Lower lobe of right lung (tissue), 2 donors: Measurements from ENCODE around the gene DUSP28. TPM values are rescaled to one million over a fixed set of nuclear protein-coding genes. Genes with fewer than 3 reads are reported as not detected.

Experiments
- ATAC-seq, 2 donors: fragments of 200-7000 bp; cut with Tn5 transposase; one replicate each; pipeline ENCODE4 v1.9.1; 2020 to 2022; ENCODE audit warnings: mild to moderate bottlenecking in 2 of 2, moderate library complexity in 2 of 2
- DNase-seq: peaks from one replicate; pipeline ENCODE4 v3.0.0-alpha.2; 2020
- H3K27ac ChIP-seq: fragments of 200-600 bp; one replicate; pipeline ENCODE4 v1.8.0; 2022
- H3K27me3 ChIP-seq: fragments of 200-600 bp; one replicate; pipeline ENCODE4 v1.8.0; 2022; ENCODE audit warnings: low read depth
- H3K36me3 ChIP-seq: fragments of 200-600 bp; one replicate; pipeline ENCODE4 v1.8.0; 2022; ENCODE audit warnings: mild to moderate bottlenecking
- H3K4me1 ChIP-seq: fragments of 200-600 bp; one replicate; pipeline ENCODE4 v1.8.0; 2022
- H3K4me3 ChIP-seq: fragments of 200-600 bp; one replicate; pipeline ENCODE4 v1.8.0; 2022; ENCODE audit warnings: mild to moderate bottlenecking
- H3K9me3 ChIP-seq: fragments of 200-600 bp; one replicate; pipeline ENCODE4 v1.8.0; 2022
- CTCF ChIP-seq: fragments of 200-600 bp; IDR thresholded peaks from one replicate; pipeline ENCODE4 v1.8.0; 2022; ENCODE audit warnings: antibody characterized with exemption, mild to moderate bottlenecking
- intact Hi-C: fragments of 100-400 bp; cut with DNase I; formaldehyde crosslinking; loops from one replicate; pipeline ENCODE4 v1.11.0; 2022
- total RNA-seq: library from RNA; stranded (reverse); fragmentation: NEBNext Ultra II Directional; extraction: Animal tissue kit (Norgen Biotek cat#: 25700); gene quantifications from one replicate; pipeline ENCODE4 v1.2.1, GENCODE V29; 2021
- donor health status: DM: no; HTN: yes; CAD: no; lungs with severe emphysema.

Gene DUSP28
- total RNA-seq, 1 donor from 2014 or later, result 5.7 TPM

- H3K9me3 ChIP-seq, result no peaks in the 10 kb centered on the region
- no peak overlapping the region for H3K4me3 ChIP-seq
- intact Hi-C loops, result no loop called here
- no peak for TF ChIP-seq CTCF
- peaks cover 69% of the 10 kb centered on the region for H3K36me3 ChIP-seq
- ATAC-seq, result no peak
- H3K4me1 ChIP-seq, result no peaks in the 10 kb centered on the region
- DNase-seq, result peak; percentile 35
- no peak overlapping the region for H3K27ac ChIP-seq
- no peaks in the 10 kb centered on the region for H3K27me3 ChIP-seq
Measured at GRCh38 chr2:240597419-240598181, 37.4 kb downstream of the DUSP28 start.

GRCh38 chr2:240598311-240598911, 38.3 kb downstream of the DUSP28 start:
- no peak for TF ChIP-seq CTCF
- no peaks in the 10 kb centered on the region for H3K27me3 ChIP-seq

GRCh38 chr2:240599141-240599583, 39.0 kb downstream of the DUSP28 start:
- no peaks in the 10 kb centered on the region for H3K27me3 ChIP-seq
- no peak for TF ChIP-seq CTCF
- DNase-seq, result peak; percentile 29
- no peaks in the 10 kb centered on the region for H3K9me3 ChIP-seq
- no peak overlapping the region for H3K4me3 ChIP-seq
- H3K36me3 ChIP-seq, result peaks cover 57% of the 10 kb centered on the region
- ATAC-seq, result no peak
- peaks cover 4% of the 10 kb centered on the region for H3K4me1 ChIP-seq
- no peak overlapping the region for H3K27ac ChIP-seq
- intact Hi-C loops, result no loop called here

More at GRCh38 chr2:240598311-240598911, 38.3 kb downstream of the DUSP28 start:
- H3K4me1 ChIP-seq, result no peaks in the 10 kb centered on the region
- H3K27ac ChIP-seq, result no peak overlapping the region
- H3K9me3 ChIP-seq, result no peaks in the 10 kb centered on the region
- ATAC-seq (no peak), DNase-seq (peak; percentile 41)
- peaks cover 61% of the 10 kb centered on the region for H3K36me3 ChIP-seq
- intact Hi-C loops, result no loop called here
- no peak overlapping the region for H3K4me3 ChIP-seq

- DNase-seq (peak; percentile 28), ATAC-seq (no peak)
- Histone ChIP-seq H3K27me3 (no peaks in the 10 kb centered on the region), H3K4me1 (peaks cover 10% of the 10 kb centered on the region), H3K27ac (no peak overlapping the region), H3K9me3 (no peaks in the 10 kb centered on the region), H3K4me3 (no peak overlapping the region), H3K36me3 (peaks cover 45% of the 10 kb centered on the region)
- intact Hi-C loops, result no loop called here
- TF ChIP-seq CTCF, result no peak
Measured at GRCh38 chr2:240600451-240600961, 40.3 kb downstream of the DUSP28 start.

GRCh38 chr2:240601061-240601830, 41.1 kb downstream of the DUSP28 start:
- ATAC-seq (no peak), DNase-seq (peak; percentile 34)
- peaks cover 39% of the 10 kb centered on the region for H3K36me3 ChIP-seq
- no peak for TF ChIP-seq CTCF
- intact Hi-C loops, result no loop called here
- no peaks in the 10 kb centered on the region for H3K9me3 ChIP-seq
- no peaks in the 10 kb centered on the region for H3K27me3 ChIP-seq
- H3K4me1 ChIP-seq, result peaks cover 10% of the 10 kb centered on the region
- no peak overlapping the region for H3K4me3 ChIP-seq
- no peak overlapping the region for H3K27ac ChIP-seq
